WTC11 (cell line): Measurements from ENCODE around the gene CHST3. TPM values are rescaled to one million over a fixed set of nuclear protein-coding genes. Genes with fewer than 3 reads are reported as not detected.

Experiments used
- ATAC-seq: fragments of 200-7000 bp; cut with Tn5 transposase; 2 replicates; pipeline ENCODE4 v1.10.0; 2021; ENCODE audit warnings: mild to moderate bottlenecking, moderate library complexity
- CTCF ChIA-PET: fragments of 300-600 bp; sonication (Branson Sonifier 250); formaldehyde crosslinking; loops from one replicate; lab custom pipeline; 2021; ENCODE audit warnings: antibody characterized with exemption; lab: Charles Lee
- POLR2A ChIA-PET: fragments of 350-600 bp; sonication (Branson Sonifier 250); formaldehyde crosslinking; loops from one replicate; lab custom pipeline; 2021; ENCODE audit warnings: antibody characterized with exemption; lab: Charles Lee
- DNase-seq: peaks from one replicate; pipeline ENCODE4 v3.0.0; 2021; ENCODE audit warnings: low spot score
- H3K27ac Mint-ChIP-seq: 2 replicates; pipeline ENCODE4 v1.8.0; 2021; ENCODE audit warnings: mixed read lengths
- H3K27me3 Mint-ChIP-seq: 2 replicates; pipeline ENCODE4 v1.8.0; 2021; ENCODE audit warnings: low read depth, mild to moderate bottlenecking, moderate library complexity, mixed read lengths
- H3K36me3 Mint-ChIP-seq: 2 replicates; pipeline ENCODE4 v1.8.0; 2021; ENCODE audit warnings: mixed read lengths
- H3K4me1 Mint-ChIP-seq: 2 replicates; pipeline ENCODE4 v1.8.0; 2022; ENCODE audit warnings: mixed read lengths
- H3K4me3 Mint-ChIP-seq: 2 replicates; pipeline ENCODE4 v1.8.0; 2021; ENCODE audit warnings: mild to moderate bottlenecking, moderate library complexity, mixed read lengths
- H3K9me3 Mint-ChIP-seq: 2 replicates; pipeline ENCODE4 v1.8.0; 2021; ENCODE audit warnings: mixed read lengths
- ELF4 ChIP-seq: sonication (generic); formaldehyde crosslinking; IDR thresholded peaks from 2 replicates; pipeline ENCODE4 v1.8.1; 2022; ENCODE audit warnings: low read depth, mild to moderate bottlenecking, moderate library complexity, missing genetic modification reagents
- FOXJ3 ChIP-seq: sonication (generic); formaldehyde crosslinking; IDR thresholded peaks from 2 replicates; pipeline ENCODE4 v1.9.0; 2021; ENCODE audit warnings: missing genetic modification reagents, mild to moderate bottlenecking, borderline replicate concordance
- FOXP1 ChIP-seq: sonication (generic); formaldehyde crosslinking; IDR thresholded peaks from 2 replicates; pipeline ENCODE4 v1.8.0; 2022; ENCODE audit warnings: missing genetic modification reagents, mild to moderate bottlenecking, moderate library complexity, borderline replicate concordance
- JUN ChIP-seq: sonication (generic); formaldehyde crosslinking; IDR thresholded peaks from 2 replicates; pipeline ENCODE4 v1.8.0; 2023; ENCODE audit warnings: mild to moderate bottlenecking, missing genetic modification reagents
- NR2C2 ChIP-seq: sonication (generic); formaldehyde crosslinking; IDR thresholded peaks from 2 replicates; pipeline ENCODE4 v1.8.0; 2022; ENCODE audit warnings: mild to moderate bottlenecking, missing genetic modification reagents
- TEAD1 ChIP-seq: sonication (generic); formaldehyde crosslinking; IDR thresholded peaks from 2 replicates; pipeline ENCODE4 v1.8.0; 2022; ENCODE audit warnings: mild to moderate bottlenecking, missing genetic modification reagents
- ZNF423 ChIP-seq: fragments of 250-450 bp; sonication (Bioruptor Pico); IDR thresholded peaks from 2 replicates; pipeline ENCODE4 v2.1.2; 2022; ENCODE audit warnings: mild to moderate bottlenecking, moderate library complexity
- total RNA-seq: library from RNA; stranded (reverse); gene quantifications from 3 replicates; pipeline ENCODE4 v1.2.3, GENCODE V29; 2021
- TF ChIP-seq, protein P1 (sequence below): sonication (generic); formaldehyde crosslinking; IDR thresholded peaks from 2 replicates; pipeline ENCODE4 v1.8.1; 2022; ENCODE audit warnings: low read depth, mild to moderate bottlenecking, moderate library complexity, missing genetic modification reagents, borderline replicate concordance
- TF ChIP-seq, protein P2 (sequence below): fragments of 200-600 bp; IDR thresholded peaks from 2 replicates; pipeline ENCODE4 v1.8.0; 2022; ENCODE audit warnings: antibody characterized with exemption
- TF ChIP-seq, protein P3 (sequence below): sonication (generic); formaldehyde crosslinking; IDR thresholded peaks from 2 replicates; pipeline ENCODE4 v1.8.0; 2022; ENCODE audit warnings: mild to moderate bottlenecking, missing genetic modification reagents
- TF ChIP-seq, protein P4 (sequence below): sonication (generic); formaldehyde crosslinking; IDR thresholded peaks from 2 replicates; pipeline ENCODE4 v1.8.1; 2022; ENCODE audit warnings: low read depth, missing genetic modification reagents, borderline replicate concordance
- TF ChIP-seq, protein P5 (sequence below): sonication (generic); formaldehyde crosslinking; IDR thresholded peaks from 2 replicates; pipeline ENCODE4 v1.8.0; 2022; ENCODE audit warnings: mild to moderate bottlenecking, missing genetic modification reagents
- TF ChIP-seq, protein P6 (sequence below): sonication (generic); formaldehyde crosslinking; IDR thresholded peaks from 2 replicates; pipeline ENCODE4 v1.8.1; 2023; ENCODE audit warnings: mild to moderate bottlenecking, missing genetic modification reagents, borderline replicate concordance
- TF ChIP-seq, protein P7 (sequence below): sonication (generic); formaldehyde crosslinking; IDR thresholded peaks from 2 replicates; pipeline ENCODE4 v1.8.1; 2023; ENCODE audit warnings: mild to moderate bottlenecking, missing genetic modification reagents
- TF ChIP-seq, protein P8 (sequence below): fragments of 250-450 bp; sonication (Bioruptor Pico); IDR thresholded peaks from 2 replicates; pipeline ENCODE4 v1.8.0; 2021; ENCODE audit warnings: mild to moderate bottlenecking

CHST3 gene
- total RNA-seq, 1 experiment from 2014 or later, result 7.0 TPM

DNA sequence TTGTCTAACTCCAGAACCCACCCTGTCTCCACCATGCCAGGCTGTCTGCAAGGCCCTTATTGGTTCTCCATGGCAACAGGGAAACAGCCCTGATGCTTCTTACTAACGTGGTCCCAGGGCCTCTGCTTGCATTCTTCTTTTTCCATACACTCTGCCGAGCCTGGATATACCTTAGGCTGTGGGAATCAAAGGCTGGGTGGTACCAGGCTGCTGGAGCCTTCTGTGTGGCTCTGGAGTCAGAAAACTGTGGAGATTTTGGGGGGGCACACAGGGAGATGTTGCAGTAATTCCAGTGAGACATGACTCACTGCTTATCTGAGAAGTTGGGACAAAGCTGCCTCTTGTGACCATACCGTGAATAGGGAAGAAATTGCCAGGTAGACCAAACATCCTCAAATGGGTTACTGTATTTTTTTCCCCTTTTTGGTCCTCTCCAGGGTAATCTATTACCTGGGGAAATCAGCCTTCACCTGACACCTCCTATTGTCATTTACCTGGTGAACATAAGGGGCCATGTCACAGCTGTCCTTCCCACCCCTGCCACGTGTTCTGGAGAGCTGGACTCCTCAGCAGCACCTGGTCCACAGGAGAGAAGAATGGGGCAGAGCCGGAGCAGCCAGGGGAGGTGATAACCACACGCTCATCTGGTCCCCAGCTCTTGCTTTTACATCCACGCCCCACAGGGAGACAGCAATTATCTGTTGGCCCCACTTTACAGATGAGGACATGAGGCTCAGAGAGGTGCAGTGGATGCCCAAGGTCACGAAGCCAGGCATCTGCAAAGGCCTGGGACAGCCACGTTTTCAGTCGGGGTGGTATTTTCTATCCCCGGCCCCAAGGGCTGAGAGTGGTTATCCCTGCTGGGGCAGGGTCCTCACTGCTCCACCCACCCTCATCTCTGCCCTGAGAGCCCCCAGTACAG lies 4.6 kb downstream of the CHST3 start:
- ChIA-PET POLR2A (no interaction called here), CTCF (interaction anchor here (0.6 to 3.6 kb wide), 3 partner anchors 11 to 79 kb away, joined by 3 to 13 read pairs (median 5); no protein-coding TSS in a partner anchor)
- H3K27ac Mint-ChIP-seq, result no peak overlapping the region
- no peak overlapping the region for H3K4me3 Mint-ChIP-seq
- no peak for ATAC-seq
- H3K9me3 Mint-ChIP-seq, result no peaks in the 10 kb centered on the region
- TF ChIP-seq FOXP1 (CRISPR knock-in tag), result no peak
- no peak for TF ChIP-seq FOXJ3 (CRISPR knock-in tag)
- TF ChIP-seq, protein P1, sequence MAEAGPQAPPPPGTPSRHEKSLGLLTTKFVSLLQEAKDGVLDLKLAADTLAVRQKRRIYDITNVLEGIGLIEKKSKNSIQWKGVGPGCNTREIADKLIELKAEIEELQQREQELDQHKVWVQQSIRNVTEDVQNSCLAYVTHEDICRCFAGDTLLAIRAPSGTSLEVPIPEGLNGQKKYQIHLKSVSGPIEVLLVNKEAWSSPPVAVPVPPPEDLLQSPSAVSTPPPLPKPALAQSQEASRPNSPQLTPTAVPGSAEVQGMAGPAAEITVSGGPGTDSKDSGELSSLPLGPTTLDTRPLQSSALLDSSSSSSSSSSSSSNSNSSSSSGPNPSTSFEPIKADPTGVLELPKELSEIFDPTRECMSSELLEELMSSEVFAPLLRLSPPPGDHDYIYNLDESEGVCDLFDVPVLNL (CRISPR knock-in tag), result no peak
- no peak for TF ChIP-seq NR2C2 (CRISPR knock-in tag)
- TF ChIP-seq, protein P2, sequence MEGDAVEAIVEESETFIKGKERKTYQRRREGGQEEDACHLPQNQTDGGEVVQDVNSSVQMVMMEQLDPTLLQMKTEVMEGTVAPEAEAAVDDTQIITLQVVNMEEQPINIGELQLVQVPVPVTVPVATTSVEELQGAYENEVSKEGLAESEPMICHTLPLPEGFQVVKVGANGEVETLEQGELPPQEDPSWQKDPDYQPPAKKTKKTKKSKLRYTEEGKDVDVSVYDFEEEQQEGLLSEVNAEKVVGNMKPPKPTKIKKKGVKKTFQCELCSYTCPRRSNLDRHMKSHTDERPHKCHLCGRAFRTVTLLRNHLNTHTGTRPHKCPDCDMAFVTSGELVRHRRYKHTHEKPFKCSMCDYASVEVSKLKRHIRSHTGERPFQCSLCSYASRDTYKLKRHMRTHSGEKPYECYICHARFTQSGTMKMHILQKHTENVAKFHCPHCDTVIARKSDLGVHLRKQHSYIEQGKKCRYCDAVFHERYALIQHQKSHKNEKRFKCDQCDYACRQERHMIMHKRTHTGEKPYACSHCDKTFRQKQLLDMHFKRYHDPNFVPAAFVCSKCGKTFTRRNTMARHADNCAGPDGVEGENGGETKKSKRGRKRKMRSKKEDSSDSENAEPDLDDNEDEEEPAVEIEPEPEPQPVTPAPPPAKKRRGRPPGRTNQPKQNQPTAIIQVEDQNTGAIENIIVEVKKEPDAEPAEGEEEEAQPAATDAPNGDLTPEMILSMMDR, result no peak
- TF ChIP-seq, protein P3, sequence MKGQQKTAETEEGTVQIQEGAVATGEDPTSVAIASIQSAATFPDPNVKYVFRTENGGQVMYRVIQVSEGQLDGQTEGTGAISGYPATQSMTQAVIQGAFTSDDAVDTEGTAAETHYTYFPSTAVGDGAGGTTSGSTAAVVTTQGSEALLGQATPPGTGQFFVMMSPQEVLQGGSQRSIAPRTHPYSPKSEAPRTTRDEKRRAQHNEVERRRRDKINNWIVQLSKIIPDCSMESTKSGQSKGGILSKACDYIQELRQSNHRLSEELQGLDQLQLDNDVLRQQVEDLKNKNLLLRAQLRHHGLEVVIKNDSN (CRISPR knock-in tag), result no peak
- no peak for TF ChIP-seq ZNF423 (CRISPR knock-in tag)
- no peak for DNase-seq
- H3K36me3 Mint-ChIP-seq, result no peaks in the 10 kb centered on the region
- H3K4me1 Mint-ChIP-seq, result peaks cover 40% of the 10 kb centered on the region
- peaks cover 21% of the 10 kb centered on the region for H3K27me3 Mint-ChIP-seq

DNA sequence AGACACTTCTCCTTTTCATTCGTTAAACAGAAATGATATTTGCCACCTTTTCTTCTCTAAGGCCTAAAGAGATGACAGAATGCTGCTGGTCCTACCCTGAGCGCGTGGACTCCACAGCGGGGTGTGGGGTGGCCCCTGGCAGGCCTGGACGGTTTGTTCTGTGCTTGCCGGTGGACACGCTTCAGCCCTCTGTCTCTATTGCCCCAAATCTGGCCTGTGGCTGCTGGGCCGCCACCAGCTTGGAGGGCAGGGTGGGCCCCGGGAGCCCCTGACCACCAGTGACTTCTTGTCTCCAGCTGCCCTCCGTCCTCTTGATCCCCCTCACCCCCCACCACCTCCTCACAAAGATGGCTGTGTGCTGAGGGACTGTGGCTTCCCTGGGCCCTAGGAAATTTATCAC lies 5.7 kb downstream of the CHST3 start:
- H3K27me3 Mint-ChIP-seq, result peaks cover 18% of the 10 kb centered on the region
- H3K9me3 Mint-ChIP-seq, result no peaks in the 10 kb centered on the region
- CTCF ChIA-PET, result interaction anchor here (1.2 to 3.6 kb wide), 7 partner anchors 12 to 158 kb away, joined by 3 to 18 read pairs (median 9); no protein-coding TSS in a partner anchor
- H3K4me3 Mint-ChIP-seq, result no peak overlapping the region
- peaks cover 38% of the 10 kb centered on the region for H3K4me1 Mint-ChIP-seq
- H3K27ac Mint-ChIP-seq, result no peak overlapping the region
- ATAC-seq, result no peak
- DNase-seq, result no peak
- no peaks in the 10 kb centered on the region for H3K36me3 Mint-ChIP-seq
- POLR2A ChIA-PET, result no interaction called here
- TF ChIP-seq, protein P4, sequence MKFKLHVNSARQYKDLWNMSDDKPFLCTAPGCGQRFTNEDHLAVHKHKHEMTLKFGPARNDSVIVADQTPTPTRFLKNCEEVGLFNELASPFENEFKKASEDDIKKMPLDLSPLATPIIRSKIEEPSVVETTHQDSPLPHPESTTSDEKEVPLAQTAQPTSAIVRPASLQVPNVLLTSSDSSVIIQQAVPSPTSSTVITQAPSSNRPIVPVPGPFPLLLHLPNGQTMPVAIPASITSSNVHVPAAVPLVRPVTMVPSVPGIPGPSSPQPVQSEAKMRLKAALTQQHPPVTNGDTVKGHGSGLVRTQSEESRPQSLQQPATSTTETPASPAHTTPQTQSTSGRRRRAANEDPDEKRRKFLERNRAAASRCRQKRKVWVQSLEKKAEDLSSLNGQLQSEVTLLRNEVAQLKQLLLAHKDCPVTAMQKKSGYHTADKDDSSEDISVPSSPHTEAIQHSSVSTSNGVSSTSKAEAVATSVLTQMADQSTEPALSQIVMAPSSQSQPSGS (CRISPR knock-in tag), result no peak
- TF ChIP-seq, protein P5, sequence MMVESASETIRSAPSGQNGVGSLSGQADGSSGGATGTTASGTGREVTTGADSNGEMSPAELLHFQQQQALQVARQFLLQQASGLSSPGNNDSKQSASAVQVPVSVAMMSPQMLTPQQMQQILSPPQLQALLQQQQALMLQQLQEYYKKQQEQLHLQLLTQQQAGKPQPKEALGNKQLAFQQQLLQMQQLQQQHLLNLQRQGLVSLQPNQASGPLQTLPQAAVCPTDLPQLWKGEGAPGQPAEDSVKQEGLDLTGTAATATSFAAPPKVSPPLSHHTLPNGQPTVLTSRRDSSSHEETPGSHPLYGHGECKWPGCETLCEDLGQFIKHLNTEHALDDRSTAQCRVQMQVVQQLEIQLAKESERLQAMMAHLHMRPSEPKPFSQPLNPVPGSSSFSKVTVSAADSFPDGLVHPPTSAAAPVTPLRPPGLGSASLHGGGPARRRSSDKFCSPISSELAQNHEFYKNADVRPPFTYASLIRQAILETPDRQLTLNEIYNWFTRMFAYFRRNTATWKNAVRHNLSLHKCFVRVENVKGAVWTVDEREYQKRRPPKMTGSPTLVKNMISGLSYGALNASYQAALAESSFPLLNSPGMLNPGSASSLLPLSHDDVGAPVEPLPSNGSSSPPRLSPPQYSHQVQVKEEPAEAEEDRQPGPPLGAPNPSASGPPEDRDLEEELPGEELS (CRISPR knock-in tag), result no peak

DNA sequence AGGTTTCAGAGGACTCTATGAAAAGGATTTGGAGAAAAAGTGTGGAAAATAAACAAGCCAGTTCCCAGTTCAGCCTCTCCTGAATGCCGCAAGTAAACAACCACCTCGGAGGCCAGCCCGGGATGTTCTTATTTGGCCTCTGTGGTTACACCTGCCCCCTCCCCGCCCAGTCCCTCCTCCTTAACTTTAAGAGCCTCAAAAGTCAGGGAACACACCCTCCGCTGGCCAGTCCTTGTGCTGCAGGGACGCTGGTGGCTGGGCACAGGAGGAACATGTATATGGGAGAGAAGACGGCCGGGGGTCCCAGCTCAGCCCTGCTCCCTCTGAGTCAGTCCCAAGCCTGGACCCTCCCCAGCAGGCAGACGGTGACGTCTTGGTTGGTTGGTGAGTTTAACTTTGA lies 6.1 kb downstream of the CHST3 start:
- peaks cover 14% of the 10 kb centered on the region for H3K27me3 Mint-ChIP-seq
- H3K27ac Mint-ChIP-seq, result no peak overlapping the region
- peak; percentile 78 for DNase-seq
- no peaks in the 10 kb centered on the region for H3K9me3 Mint-ChIP-seq
- ChIA-PET CTCF (interaction anchor here (1.2 to 3.6 kb wide), 7 partner anchors 13 to 159 kb away, joined by 3 to 18 read pairs (median 9); no protein-coding TSS in a partner anchor), POLR2A (no interaction called here)
- peak; percentile 92 for ATAC-seq
- H3K36me3 Mint-ChIP-seq, result no peaks in the 10 kb centered on the region
- H3K4me1 Mint-ChIP-seq, result peaks cover 34% of the 10 kb centered on the region
- no peak overlapping the region for H3K4me3 Mint-ChIP-seq
- no peak for TF ChIP-seq ELF4 (CRISPR knock-in tag)
- no peak for TF ChIP-seq JUN (CRISPR knock-in tag)
- TF ChIP-seq, protein P6, sequence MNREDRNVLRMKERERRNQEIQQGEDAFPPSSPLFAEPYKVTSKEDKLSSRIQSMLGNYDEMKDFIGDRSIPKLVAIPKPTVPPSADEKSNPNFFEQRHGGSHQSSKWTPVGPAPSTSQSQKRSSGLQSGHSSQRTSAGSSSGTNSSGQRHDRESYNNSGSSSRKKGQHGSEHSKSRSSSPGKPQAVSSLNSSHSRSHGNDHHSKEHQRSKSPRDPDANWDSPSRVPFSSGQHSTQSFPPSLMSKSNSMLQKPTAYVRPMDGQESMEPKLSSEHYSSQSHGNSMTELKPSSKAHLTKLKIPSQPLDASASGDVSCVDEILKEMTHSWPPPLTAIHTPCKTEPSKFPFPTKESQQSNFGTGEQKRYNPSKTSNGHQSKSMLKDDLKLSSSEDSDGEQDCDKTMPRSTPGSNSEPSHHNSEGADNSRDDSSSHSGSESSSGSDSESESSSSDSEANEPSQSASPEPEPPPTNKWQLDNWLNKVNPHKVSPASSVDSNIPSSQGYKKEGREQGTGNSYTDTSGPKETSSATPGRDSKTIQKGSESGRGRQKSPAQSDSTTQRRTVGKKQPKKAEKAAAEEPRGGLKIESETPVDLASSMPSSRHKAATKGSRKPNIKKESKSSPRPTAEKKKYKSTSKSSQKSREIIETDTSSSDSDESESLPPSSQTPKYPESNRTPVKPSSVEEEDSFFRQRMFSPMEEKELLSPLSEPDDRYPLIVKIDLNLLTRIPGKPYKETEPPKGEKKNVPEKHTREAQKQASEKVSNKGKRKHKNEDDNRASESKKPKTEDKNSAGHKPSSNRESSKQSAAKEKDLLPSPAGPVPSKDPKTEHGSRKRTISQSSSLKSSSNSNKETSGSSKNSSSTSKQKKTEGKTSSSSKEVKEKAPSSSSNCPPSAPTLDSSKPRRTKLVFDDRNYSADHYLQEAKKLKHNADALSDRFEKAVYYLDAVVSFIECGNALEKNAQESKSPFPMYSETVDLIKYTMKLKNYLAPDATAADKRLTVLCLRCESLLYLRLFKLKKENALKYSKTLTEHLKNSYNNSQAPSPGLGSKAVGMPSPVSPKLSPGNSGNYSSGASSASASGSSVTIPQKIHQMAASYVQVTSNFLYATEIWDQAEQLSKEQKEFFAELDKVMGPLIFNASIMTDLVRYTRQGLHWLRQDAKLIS (CRISPR knock-in tag), result no peak
- TF ChIP-seq TEAD1 (CRISPR knock-in tag), result no peak
- TF ChIP-seq, protein P7, sequence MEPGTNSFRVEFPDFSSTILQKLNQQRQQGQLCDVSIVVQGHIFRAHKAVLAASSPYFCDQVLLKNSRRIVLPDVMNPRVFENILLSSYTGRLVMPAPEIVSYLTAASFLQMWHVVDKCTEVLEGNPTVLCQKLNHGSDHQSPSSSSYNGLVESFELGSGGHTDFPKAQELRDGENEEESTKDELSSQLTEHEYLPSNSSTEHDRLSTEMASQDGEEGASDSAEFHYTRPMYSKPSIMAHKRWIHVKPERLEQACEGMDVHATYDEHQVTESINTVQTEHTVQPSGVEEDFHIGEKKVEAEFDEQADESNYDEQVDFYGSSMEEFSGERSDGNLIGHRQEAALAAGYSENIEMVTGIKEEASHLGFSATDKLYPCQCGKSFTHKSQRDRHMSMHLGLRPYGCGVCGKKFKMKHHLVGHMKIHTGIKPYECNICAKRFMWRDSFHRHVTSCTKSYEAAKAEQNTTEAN, result no peak
- TF ChIP-seq, protein P8, sequence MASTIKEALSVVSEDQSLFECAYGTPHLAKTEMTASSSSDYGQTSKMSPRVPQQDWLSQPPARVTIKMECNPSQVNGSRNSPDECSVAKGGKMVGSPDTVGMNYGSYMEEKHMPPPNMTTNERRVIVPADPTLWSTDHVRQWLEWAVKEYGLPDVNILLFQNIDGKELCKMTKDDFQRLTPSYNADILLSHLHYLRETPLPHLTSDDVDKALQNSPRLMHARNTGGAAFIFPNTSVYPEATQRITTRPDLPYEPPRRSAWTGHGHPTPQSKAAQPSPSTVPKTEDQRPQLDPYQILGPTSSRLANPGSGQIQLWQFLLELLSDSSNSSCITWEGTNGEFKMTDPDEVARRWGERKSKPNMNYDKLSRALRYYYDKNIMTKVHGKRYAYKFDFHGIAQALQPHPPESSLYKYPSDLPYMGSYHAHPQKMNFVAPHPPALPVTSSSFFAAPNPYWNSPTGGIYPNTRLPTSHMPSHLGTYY, result no peak
